IPS-NIHi7 (cell line): Measurements from ENCODE around the gene INKA2.
"Not testable (repeated sequence)": the region's sequence is repeated elsewhere in the genome, so short reads cannot be mapped to it uniquely, and the experiment has no call there.

Source experiments
- DNase-seq: peaks from one replicate; pipeline ENCODE4 v3.0.0; 2012; ENCODE audit warnings: mixed read lengths; ENCODE audit errors: extremely low spot score

Gene INKA2

GRCh38 chr1:111750856-111751255, 11.7 kb upstream of the INKA2 start:
- no peak for DNase-seq

- no peak for DNase-seq
Measured at GRCh38 chr1:111749628-111750027, 10.4 kb upstream of the INKA2 start.

- no peak for DNase-seq
Measured at GRCh38 chr1:111747947-111748346, 8.8 kb upstream of the INKA2 start.

DNA sequence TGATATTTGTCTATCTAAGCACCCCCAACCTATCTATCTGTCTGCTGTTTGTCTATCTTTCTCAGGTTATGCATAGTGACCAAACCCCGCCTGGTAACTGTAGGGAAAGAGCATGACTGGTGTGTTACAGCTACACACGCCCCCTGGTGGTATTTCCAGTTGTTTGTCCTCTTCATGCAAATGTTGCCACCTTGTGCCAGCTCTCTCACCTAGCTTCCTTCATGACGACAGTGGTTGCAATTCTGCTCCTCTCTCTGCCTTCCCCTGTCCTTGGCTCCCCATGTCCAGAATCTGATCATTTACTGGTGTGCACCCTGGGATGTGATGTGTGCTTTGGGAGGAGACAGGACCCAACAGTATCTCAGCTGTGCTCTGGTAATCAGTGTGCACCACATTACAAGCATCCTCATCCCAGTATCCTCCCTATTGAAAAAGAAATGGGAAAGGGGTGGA, 8.1 kb upstream of the INKA2 start:
- peak; percentile 68 for DNase-seq

DNA sequence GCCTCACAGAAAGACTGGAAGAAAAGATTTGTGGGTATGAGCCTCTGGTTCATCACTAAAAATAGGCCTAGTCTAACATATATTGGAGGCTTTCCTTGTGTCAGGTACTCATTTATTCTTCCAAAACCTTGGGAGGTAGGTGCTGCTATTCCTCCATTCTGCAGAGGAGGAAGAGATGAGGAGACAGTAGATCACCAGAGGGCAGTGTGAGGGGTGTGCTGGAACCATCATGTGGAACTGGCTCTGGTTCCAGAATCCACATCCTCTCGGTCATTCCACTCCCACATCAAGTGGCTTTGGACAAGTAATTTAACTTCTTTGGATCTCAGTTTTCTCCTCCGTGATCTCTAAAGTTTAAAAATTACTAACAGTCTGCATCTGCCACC, 7.4 kb upstream of the INKA2 start:
- DNase-seq = no peak

DNA sequence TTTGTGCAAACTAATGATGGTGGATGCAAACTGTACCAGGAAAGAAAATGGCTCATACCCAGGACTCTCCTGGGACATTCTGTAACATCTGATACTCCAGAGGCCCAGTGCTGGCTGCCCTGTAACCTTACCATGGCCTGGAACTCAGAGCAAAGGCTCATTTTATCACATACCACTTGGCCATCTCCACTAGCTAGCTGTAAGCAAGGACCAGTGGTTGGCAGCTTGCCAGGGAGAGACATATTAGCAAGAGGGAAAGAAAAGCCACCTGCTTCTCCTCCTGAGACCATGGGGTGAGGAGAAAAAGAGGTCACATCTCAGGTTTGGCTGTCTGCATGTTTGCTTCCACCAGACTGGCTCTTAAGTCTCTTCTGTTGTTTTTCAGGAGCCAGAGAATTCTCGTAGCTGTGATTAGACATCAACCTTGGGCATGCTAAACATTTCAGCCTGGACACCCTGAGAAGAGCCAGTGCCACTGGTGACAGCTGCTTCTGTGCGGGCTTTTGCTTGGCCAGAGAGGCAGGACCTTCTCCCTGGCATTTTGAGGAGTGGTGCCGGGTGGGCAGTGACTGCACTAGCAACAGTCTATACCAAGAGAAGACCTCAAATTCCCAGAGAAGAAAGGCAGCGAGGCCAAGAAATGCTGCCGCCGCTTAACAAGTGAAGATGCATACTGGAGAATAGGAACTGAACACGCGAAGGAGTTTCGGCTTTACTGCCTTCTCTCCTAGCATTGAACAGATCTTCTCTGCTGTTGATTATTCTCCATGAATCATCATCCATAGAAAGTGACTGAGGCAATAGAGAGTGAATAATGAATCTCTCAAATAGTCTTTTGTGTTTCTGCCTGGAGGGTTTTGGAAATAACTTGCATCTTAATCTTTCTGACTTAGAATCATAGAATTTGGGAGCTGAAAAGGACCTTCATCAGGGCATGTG, 6.7 kb upstream of the INKA2 start:
- DNase-seq = no peak

GRCh38 chr1:111743679-111744101, 4.5 kb upstream of the INKA2 start:
- no peak for DNase-seq

DNA sequence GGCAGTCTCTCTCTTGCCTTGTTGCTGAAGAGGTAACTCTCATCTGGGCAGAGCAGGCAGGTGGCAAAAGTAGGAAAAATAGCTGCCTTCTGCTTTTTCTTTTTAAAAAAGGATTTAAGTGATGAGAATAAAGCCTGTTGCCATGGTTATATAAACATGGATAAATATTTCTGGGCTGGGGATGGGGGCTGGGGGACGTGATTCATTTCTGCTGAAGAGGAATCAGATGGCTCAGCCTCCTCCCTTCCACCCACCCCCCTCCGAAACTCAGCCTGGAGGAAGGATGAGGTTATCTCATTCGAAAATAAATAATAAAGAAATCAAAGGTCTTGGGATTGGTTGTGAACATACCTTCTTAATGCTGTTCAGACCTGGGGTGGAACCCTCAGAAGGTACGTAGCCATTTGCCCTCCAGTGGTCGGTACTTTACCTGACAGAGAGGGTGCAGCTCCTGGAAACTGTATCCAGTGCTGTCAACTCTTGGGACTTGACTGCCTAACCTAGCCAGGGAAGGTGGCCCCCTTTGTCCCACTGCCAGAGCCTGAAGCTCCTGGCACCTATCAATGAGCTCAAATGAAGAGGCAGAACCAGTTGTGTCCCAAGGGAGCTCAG, 3.8 kb upstream of the INKA2 start:
- no peak for DNase-seq

- not testable (repeated sequence) for DNase-seq
Measured at GRCh38 chr1:111742292-111742691, 3.1 kb upstream of the INKA2 start.

DNA sequence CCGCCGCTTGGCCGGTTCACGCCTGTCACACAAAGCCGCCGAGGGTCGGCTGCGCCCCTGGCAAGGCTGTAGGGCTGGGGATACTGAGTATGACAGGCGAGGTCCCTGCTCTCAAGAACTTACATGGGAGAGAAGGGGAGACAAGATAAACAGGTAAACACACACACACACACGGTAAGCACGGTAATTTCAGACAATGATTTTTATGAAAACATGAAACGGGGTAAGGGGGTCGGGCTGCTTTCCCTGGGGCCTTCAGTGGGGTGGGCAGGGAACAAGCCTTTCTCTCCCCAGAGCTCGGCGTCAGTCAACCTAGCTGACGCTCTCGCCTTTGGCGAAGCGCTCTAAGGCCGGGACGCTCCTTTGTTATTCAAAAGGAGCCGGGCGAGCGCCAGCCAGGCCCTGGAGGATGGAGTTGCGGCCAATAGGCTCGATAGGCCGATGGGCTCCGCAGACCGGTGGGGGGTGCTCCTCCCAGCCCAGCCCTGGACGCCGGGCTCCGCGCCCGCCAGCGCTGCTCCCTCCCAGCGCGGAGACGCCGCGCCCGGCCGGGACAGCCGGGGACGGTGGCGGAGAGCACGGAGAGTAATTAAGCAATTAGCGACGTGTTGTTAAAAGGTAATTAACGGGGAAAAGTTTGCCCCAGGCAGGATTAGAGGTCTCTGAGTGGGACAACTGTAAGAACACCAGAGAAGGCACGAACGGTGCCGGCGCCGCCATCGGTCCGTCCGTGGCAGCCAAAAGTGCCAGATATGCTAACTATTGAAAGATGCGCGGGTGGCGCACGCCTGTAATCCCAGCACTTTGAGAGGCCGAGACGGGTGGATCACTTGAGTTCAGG, 950 bp upstream of the INKA2 start:
- DNase-seq = peak; percentile 82

DNA sequence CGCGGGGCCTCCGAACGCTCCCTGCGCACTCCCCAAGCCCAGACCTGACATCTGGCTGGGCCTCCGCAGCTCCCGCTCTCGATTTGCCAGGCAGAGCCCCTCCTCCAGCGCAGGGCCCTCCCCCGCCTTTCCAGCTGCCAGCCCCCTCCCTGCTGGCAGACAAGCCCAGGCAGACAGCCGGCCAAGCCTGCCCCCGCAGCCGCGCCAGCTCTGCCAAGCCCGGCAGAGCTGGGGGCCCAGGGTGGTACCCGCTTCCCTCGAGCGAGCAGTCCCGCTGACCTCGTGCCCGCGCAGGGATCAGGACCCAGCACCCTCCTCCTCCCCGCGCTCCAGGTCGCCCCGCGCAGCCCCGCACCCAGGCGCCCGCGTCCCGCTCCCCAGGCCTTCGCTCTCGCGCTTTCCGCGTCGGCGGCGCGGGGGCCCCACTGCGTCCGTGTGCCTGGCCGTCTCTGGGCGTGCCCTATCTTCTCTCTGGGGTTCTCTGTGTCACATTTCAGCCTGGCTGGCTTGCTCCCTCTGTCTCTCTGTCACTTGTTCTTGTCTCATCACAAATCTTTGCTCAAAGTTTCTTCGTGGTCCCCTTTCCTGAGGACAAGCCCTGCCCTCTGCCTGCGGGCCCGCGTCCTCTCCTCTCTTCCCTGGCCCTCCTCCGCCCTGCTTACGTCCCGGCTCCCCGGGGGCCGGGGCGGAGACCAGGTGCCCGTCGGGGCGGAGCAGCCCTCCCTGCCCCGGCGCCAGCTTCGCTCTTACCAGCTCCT, 580 bp downstream of the INKA2 start:
- peak; percentile 57 for DNase-seq

DNA sequence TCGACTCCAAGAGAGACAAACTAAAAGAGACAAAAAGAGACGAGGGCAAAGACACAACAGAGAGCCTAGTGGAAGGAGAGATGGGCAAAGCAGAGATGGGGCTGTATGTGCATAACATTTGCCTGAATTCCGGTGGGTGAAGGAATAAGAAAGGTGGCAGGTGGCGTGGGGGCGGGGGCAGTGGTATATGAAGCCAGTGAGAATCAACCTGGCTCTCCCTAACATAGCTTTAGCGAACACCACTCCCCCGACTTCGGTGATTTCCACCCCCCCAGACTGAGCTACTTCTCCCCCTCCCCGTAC, 1.1 kb downstream of the INKA2 start:
- no peak for DNase-seq

GRCh38 chr1:111737216-111738132, 1.7 kb downstream of the INKA2 start:
- no peak for DNase-seq

DNA sequence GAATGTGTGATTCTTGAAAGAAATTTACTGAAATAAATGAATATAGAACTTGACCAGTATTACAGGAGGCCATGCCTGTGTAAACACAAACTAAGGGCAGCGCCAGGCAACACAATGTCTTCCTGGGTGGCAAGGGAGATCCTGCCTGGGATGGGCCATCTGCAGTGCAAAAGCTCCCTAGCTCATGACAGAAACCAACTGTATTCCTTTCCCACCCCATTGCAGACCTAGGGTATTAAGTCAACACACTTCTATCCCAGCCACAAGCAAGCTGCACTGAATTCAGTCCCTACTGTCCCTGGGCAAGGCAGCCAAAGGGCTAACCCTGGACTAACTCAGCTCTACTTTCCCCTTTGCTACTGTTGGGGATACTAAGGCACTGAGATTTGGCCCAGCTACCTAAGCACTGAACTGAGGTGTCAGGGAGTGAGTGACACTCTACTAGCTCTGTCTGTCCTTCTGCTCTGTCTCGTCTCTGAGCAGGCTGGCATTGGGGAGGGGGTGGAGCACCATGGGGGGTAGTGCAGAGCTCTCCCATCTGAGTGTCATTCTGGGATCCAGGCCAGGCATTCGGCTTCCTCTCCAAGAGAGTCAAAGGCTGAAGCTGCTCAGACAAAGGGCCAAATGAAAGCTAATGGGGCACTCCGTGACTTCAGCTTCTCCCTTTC, 2.5 kb downstream of the INKA2 start:
- no peak for DNase-seq

DNA sequence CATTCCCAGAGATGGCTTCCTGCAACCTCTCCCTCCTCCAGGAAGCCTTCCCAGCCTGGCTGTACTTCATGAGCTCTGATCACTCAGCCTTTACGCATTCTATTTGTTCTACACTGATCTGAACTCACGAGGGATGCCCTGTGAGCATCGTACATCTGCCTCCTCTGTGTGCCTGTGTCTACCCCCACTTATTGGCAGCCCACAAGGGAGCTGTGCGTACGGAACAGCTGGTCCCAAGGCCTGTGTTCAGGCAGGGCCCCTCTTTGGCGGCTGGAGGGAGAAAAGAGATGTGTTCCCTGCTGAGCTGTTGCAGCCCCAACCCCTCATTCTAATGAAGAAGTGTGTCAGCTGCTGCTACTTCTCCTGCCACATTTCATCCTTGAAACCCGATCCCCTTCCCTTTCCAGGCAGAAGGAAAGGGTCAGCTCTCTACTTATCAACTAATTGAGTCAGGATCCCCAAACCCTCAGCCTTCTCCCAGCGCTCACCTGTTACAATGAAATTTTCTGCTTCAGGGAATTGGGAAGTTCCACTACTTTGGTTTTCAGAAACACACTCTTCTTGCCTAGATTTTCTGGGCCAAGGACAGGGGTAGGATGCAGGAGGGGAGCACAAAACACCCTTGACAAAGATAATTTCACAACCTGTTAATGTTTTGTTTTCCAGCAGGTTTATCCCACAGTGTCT, 3.2 kb downstream of the INKA2 start:
- peak; percentile 32 for DNase-seq

- DNase-seq = no peak
Measured at GRCh38 chr1:111735321-111735720, 3.9 kb downstream of the INKA2 start.

DNA sequence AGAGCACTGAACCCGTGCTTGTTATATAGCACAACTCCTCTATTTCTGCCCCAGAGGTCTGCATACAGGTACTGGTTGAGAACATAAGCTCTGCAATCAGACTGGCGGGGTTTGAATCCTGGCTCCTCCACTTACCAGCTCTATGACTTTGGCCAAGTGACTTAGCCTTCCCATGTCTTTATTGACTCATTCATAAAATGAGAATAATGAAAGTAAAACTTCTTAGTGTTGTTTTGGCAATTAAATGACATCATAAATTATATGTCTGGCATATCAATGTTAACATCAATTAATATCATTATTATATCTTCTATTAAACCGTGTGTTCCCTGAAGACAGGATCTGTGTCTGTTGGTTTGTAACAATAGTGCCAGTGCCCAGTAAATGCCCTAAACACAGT, 4.3 kb downstream of the INKA2 start:
- no peak for DNase-seq

GRCh38 chr1:111734426-111734825, 4.8 kb downstream of the INKA2 start:
- no peak for DNase-seq

- DNase-seq = no peak
Measured at GRCh38 chr1:111733992-111734341, 5.2 kb downstream of the INKA2 start.
